Upper lobe of left lung (tissue), 6 donors: ENCODE data around the gene IL4R. TPM values are rescaled to one million over a fixed set of nuclear protein-coding genes. Genes with fewer than 3 reads are reported as not detected.
A peak's percentile ranks its signal among the peaks of the same experiment; 100 is the strongest.

Experiments
- ATAC-seq, 2 donors: fragments of 200-7000 bp; cut with Tn5 transposase; one replicate each; pipeline ENCODE4 v1.9.1; 2022; ENCODE audit warnings: mild to moderate bottlenecking in 2 of 2, moderate library complexity in 2 of 2; ENCODE audit not compliant: low FRiP score in 2 of 2
- DNase-seq, 2 donors: peaks; one replicate each; pipeline ENCODE4 v3.0.0-alpha.2; 2019 to 2020
- H3K27ac ChIP-seq, 4 donors: fragments of 200-600 bp; sonication (generic); one replicate each; pipeline ENCODE4 v1.5.1; 2016 to 2019
- H3K27me3 ChIP-seq, 4 donors: fragments of 200-600 bp; sonication (generic); one replicate each; pipeline ENCODE4 v1.5.1; 2017 to 2019
- H3K36me3 ChIP-seq, 4 donors: fragments of 200-600 bp; sonication (generic); one replicate each; pipeline ENCODE4 v1.5.1; 2016 to 2019
- H3K4me1 ChIP-seq, 4 donors: fragments of 200-600 bp; sonication (generic); one replicate each; pipeline ENCODE4 v1.5.1; 2018 to 2019
- H3K4me3 ChIP-seq, 4 donors: fragments of 200-600 bp; sonication (generic); one replicate each; pipeline ENCODE4 v1.5.1; 2017 to 2019; ENCODE audit warnings: mild to moderate bottlenecking in 2 of 4, moderate library complexity in 1 of 4
- H3K9me3 ChIP-seq, 4 donors: fragments of 200-600 bp; sonication (generic); one replicate each; pipeline ENCODE4 v1.5.1; 2018 to 2019
- EP300 ChIP-seq, 4 donors: sonication (generic); formaldehyde crosslinking; IDR thresholded peaks; one replicate each; pipeline ENCODE4 v1.5.1; 2017; ENCODE audit warnings: antibody characterized with exemption in 4 of 4, control low read depth in 2 of 4
- POLR2A ChIP-seq, 4 donors: fragments of 450-650 bp; IDR thresholded peaks; one replicate each; pipeline ENCODE4 v1.5.1; 2016 to 2017; ENCODE audit warnings: antibody characterized with exemption in 4 of 4, mild to moderate bottlenecking in 2 of 4
- POLR2AphosphoS5 ChIP-seq, 2 donors: sonication (generic); formaldehyde crosslinking; IDR thresholded peaks; one replicate each; pipeline ENCODE4 v1.5.1; 2017; ENCODE audit warnings: antibody characterized with exemption in 2 of 2
- WGBS, 2 donors: methylation state at CpG; one replicate each; pipeline ENCODE4 v1.1.5; 2017 to 2018; 5-methylcytosine and 5-hydroxymethylcytosine counted together
- total RNA-seq, 6 donors: library from RNA; depleted of rRNA in 4 of 6; stranded (reverse); fragments of >200 nt in 4 of 6; gene quantifications; one replicate each; pipeline versions ENCODE4 v1.1.0 to v1.2.1, GENCODE V29; 2016 to 2021
- TF ChIP-seq, protein P1 (sequence below), 6 experiments: fragments of 450-650 bp in 4 of 6; fragments of 200-600 bp in 2 of 6; sonication (generic) in 2 of 6; IDR thresholded peaks; one replicate each; pipeline ENCODE4 v1.5.1; 2016 to 2019; ENCODE audit warnings: antibody characterized with exemption in 6 of 6
- donor health status: DM: no; HTN: no; CAD: no; lungs with moderate emphysema.
- donor health status: DM: no; HTN: yes; CAD: no; lungs with severe emphysema.

Gene IL4R
- total RNA-seq, 6 donors from 2014 or later, result 87.0 to 202 (median 153) TPM

DNA sequence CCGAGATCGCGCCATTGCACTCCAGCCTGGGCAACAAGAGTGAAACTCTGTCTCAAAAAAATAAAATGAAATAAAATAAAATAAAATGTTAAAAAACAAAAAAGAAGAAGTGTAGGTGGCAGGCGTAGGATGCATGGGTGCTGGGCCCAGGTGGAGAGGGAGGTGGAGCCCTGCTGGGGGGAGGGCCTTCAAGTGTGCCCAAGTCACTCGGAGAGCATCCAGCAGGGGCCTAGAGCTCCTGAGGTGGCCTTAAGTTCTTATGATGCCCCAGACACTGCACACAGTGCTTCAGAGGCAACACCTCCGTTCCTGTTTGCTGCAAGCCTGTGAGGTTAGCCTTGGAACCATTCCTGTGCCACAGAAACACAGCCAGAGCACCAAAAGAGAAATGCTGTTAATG, 23.2 kb downstream of the IL4R start:
- ATAC-seq (no peak), DNase-seq (no peak)
- 80 to 84% methylated on average over 6 of the region's 6 CpGs for WGBS, 2 donors
- Histone ChIP-seq H3K4me1 (peaks cover 27 to 69% (median 50%) of the 10 kb centered on the region in 4 donors), H3K4me3 (no peak overlapping the region), H3K36me3 (peaks cover 9 to 94% (median 64%) of the 10 kb centered on the region in 4 donors), H3K9me3 (no peaks in the 10 kb centered on the region), H3K27me3 (no peaks in the 10 kb centered on the region), H3K27ac (peak overlapping the region in 2 of 4 donors; percentile 28 to 100)
- TF ChIP-seq, protein P1, sequence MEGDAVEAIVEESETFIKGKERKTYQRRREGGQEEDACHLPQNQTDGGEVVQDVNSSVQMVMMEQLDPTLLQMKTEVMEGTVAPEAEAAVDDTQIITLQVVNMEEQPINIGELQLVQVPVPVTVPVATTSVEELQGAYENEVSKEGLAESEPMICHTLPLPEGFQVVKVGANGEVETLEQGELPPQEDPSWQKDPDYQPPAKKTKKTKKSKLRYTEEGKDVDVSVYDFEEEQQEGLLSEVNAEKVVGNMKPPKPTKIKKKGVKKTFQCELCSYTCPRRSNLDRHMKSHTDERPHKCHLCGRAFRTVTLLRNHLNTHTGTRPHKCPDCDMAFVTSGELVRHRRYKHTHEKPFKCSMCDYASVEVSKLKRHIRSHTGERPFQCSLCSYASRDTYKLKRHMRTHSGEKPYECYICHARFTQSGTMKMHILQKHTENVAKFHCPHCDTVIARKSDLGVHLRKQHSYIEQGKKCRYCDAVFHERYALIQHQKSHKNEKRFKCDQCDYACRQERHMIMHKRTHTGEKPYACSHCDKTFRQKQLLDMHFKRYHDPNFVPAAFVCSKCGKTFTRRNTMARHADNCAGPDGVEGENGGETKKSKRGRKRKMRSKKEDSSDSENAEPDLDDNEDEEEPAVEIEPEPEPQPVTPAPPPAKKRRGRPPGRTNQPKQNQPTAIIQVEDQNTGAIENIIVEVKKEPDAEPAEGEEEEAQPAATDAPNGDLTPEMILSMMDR (IDR thresholded peaks at IDR 0.05), result no peak
- no peak for TF ChIP-seq EP300 (IDR thresholded peaks at IDR 0.05)
- no peak for TF ChIP-seq POLR2A (IDR thresholded peaks at IDR 0.05)
- TF ChIP-seq POLR2AphosphoS5 (IDR thresholded peaks at IDR 0.05), result no peak

DNA sequence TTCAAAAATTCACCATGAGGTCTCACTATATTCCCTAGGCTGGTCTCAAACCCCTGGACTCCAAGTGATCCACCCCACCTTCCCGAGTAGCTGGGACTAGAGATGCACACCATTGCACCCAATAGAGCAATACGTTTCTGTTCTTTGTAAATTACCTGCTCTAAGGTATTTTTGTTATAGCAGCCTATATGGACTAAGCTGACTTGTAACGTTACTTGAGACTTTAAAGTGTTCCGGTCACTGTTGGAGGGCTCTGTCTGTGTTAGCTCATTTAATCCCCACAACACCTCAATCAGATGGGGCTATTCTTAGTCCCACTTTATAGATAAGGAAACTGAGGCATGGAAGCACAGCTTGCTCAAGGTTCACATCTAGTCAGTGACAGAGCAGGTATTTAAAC, 25.4 kb downstream of the IL4R start:
- no peak for DNase-seq
- TF ChIP-seq POLR2A (IDR thresholded peaks at IDR 0.05) (no peak), EP300 (IDR thresholded peaks at IDR 0.05) (no peak), POLR2AphosphoS5 (IDR thresholded peaks at IDR 0.05) (no peak)
- TF ChIP-seq, protein P1 (IDR thresholded peaks at IDR 0.05), result no peak
- Histone ChIP-seq H3K27me3 (no peaks in the 10 kb centered on the region), H3K4me1 (peaks cover 10 to 50% (median 33%) of the 10 kb centered on the region in 4 donors), H3K4me3 (no peak overlapping the region), H3K9me3 (no peaks in the 10 kb centered on the region), H3K27ac (peak overlapping the region in 1 of 4 donors; percentile 30), H3K36me3 (peaks cover 23 to 94% (median 71%) of the 10 kb centered on the region in 4 donors)
- no peak for ATAC-seq
- WGBS, 2 donors, result 97 to 99% methylated on average over 4 of the region's 4 CpGs

DNA sequence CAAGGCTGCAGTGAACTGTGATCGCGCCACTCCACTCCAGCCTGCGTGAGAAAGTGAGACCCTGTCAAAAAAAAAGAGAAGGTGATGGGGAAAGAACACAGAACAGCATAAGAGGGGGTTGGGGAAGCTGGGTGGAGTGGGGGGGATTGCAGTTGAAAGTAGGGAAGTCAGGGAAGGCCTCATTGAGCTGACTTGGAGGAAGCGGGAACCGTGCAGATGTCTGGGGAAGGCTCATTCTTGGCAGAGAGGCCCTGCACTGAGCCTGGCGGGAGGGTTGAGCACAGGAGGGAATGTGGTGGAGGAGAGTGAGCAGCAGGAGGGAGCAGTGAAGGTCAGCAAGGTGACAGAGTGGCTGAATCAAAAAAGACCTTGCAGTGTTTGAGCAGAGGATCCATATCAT, 26.9 kb downstream of the IL4R start:
- TF ChIP-seq POLR2A (IDR thresholded peaks at IDR 0.05), result no peak
- H3K9me3 ChIP-seq, result no peaks in the 10 kb centered on the region
- peak in 1 of 2 donors; percentile 43 for ATAC-seq
- no peak for DNase-seq
- no peak overlapping the region for H3K4me3 ChIP-seq
- peak overlapping the region in 1 of 4 donors; percentile 37 for H3K27ac ChIP-seq
- peaks cover 25 to 95% (median 79%) of the 10 kb centered on the region in 4 donors for H3K36me3 ChIP-seq
- H3K27me3 ChIP-seq, result no peaks in the 10 kb centered on the region
- WGBS, 2 donors, result 72 to 83% methylated on average over 6 of the region's 6 CpGs
- H3K4me1 ChIP-seq, result peaks cover 10 to 38% (median 20%) of the 10 kb centered on the region in 4 donors

DNA sequence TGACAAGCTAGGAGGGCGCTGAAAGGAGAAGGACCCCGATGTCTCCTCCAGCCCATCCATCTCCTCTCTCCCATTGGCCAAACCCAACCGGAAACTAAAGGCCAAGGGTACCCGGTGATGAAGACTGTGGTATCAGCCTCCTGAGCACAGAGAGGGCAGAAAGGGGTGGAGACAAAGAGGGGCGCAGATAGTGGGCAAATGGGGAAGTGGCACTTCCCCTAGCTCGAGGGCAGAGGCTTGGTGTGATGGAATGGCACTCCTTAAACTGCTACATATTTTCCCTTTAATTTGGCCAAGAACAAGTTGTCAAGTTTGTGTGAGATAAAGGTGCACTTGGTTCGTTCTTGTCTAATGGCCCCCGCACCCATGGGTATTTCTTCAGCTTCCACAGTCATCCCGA, 27.8 kb downstream of the IL4R start:
- peaks cover 9 to 39% (median 17%) of the 10 kb centered on the region in 4 donors for H3K4me1 ChIP-seq
- DNase-seq (no peak), ATAC-seq (peak in 1 of 2 donors; percentile 46)
- no peaks in the 10 kb centered on the region for H3K9me3 ChIP-seq
- H3K36me3 ChIP-seq, result peaks cover 25 to 97% (median 86%) of the 10 kb centered on the region in 4 donors
- H3K27me3 ChIP-seq, result no peaks in the 10 kb centered on the region
- H3K4me3 ChIP-seq, result no peak overlapping the region
- 67 to 69% methylated on average over 6 to 9 of the region's 9 CpGs for WGBS, 2 donors
- TF ChIP-seq EP300 (IDR thresholded peaks at IDR 0.05) (no peak), POLR2A (IDR thresholded peaks at IDR 0.05) (no peak), POLR2AphosphoS5 (IDR thresholded peaks at IDR 0.05) (no peak)
- TF ChIP-seq, protein P1 (IDR thresholded peaks at IDR 0.05), result no peak
- H3K27ac ChIP-seq, result no peak overlapping the region

DNA sequence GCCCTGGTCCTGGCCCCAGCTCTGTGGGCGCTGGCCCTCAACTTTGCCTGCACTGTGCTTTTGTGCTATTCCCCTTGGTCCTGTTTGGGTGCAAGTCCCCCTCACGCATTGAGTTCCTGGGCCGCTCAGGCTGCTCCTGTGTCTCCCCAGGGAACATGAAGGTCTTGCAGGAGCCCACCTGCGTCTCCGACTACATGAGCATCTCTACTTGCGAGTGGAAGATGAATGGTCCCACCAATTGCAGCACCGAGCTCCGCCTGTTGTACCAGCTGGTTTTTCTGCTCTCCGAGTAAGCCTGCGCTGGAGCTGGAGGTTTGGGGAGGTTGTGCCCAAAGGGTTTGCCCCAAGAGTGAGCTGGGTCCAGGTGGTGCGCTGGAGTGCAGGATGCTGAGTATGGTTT, 28.2 kb downstream of the IL4R start:
- DNase-seq (no peak), ATAC-seq (no peak)
- H3K4me1 ChIP-seq, result peaks cover 9 to 39% (median 18%) of the 10 kb centered on the region in 4 donors
- H3K36me3 ChIP-seq, result peaks cover 25 to 100% (median 90%) of the 10 kb centered on the region in 4 donors
- TF ChIP-seq, protein P1 (IDR thresholded peaks at IDR 0.05), result no peak
- TF ChIP-seq POLR2AphosphoS5 (IDR thresholded peaks at IDR 0.05), result no peak
- TF ChIP-seq EP300 (IDR thresholded peaks at IDR 0.05), result no peak
- TF ChIP-seq POLR2A (IDR thresholded peaks at IDR 0.05), result no peak
- no peaks in the 10 kb centered on the region for H3K27me3 ChIP-seq
- 98 to 99% methylated on average over 11 of the region's 11 CpGs for WGBS, 2 donors
- no peaks in the 10 kb centered on the region for H3K9me3 ChIP-seq
- no peak overlapping the region for H3K27ac ChIP-seq
- no peak overlapping the region for H3K4me3 ChIP-seq
